GM18505 (cell line): ENCODE measurements around the gene APBB1.
A peak's percentile ranks its signal among the peaks of the same experiment; 100 is the strongest.

Source experiments
- ATAC-seq: cut with Tn5 transposase; IDR thresholded peaks from one replicate; pipeline ENCODE4 v1.9.1; 2021; ENCODE audit not compliant: unreplicated experiment
- POLR2A ChIP-seq: IDR thresholded peaks from 4 replicates; pipeline ENCODE4 v1.6.1; 2011; ENCODE audit warnings: borderline replicate concordance; ENCODE audit not compliant: insufficient read depth, insufficient read length; ENCODE audit errors: extremely low read depth

Gene APBB1

GRCh38 chr11:6371825-6372224, 47.1 kb downstream of the APBB1 start:
- no peak for TF ChIP-seq POLR2A
- ATAC-seq, result no peak

- no peak for TF ChIP-seq POLR2A
- no peak for ATAC-seq
These were observed 53.2 kb downstream of the APBB1 start for GRCh38 chr11:6365659-6366058.

GRCh38 chr11:6362873-6363678, 55.8 kb downstream of the APBB1 start:
- no peak for TF ChIP-seq POLR2A
- peak; percentile 80 for ATAC-seq

GRCh38 chr11:6362185-6362872, 56.6 kb downstream of the APBB1 start:
- ATAC-seq, result no peak
- no peak for TF ChIP-seq POLR2A

- no peak for TF ChIP-seq POLR2A
- no peak for ATAC-seq
These were observed 58.7 kb downstream of the APBB1 start for GRCh38 chr11:6360183-6360582.

GRCh38 chr11:6357222-6357621, 61.7 kb downstream of the APBB1 start:
- TF ChIP-seq POLR2A, result no peak
- no peak for ATAC-seq

- no peak for ATAC-seq
- TF ChIP-seq POLR2A, result no peak
These were observed 62.3 kb downstream of the APBB1 start for GRCh38 chr11:6356503-6357055.

GRCh38 chr11:6354651-6355485, 64.0 kb downstream of the APBB1 start:
- TF ChIP-seq POLR2A, result no peak
- no peak for ATAC-seq

- no peak for ATAC-seq
- TF ChIP-seq POLR2A, result no peak
These were observed 65.4 kb downstream of the APBB1 start for GRCh38 chr11:6353367-6353987.

GRCh38 chr11:6351782-6352382, 67.0 kb downstream of the APBB1 start:
- TF ChIP-seq POLR2A, result no peak
- ATAC-seq, result no peak

GRCh38 chr11:6350486-6350885, 68.4 kb downstream of the APBB1 start:
- TF ChIP-seq POLR2A, result no peak
- no peak for ATAC-seq

- no peak for TF ChIP-seq POLR2A
These were observed 68.9 kb downstream of the APBB1 start for GRCh38 chr11:6350043-6350442.

More at GRCh38 chr11:6350043-6350442, 68.9 kb downstream of the APBB1 start:
- ATAC-seq, result no peak
